GM13977 (cell line): Measurements from ENCODE around the gene RHOU.

Experiments used
- DNase-seq: peaks from one replicate; pipeline ENCODE4 v3.0.0; 2012; ENCODE audit warnings: low spot score
- CTCF ChIP-seq: IDR thresholded peaks from 2 replicates; pipeline ENCODE4 v1.5.1; 2012; ENCODE audit warnings: mild to moderate bottlenecking, control low read depth; ENCODE audit not compliant: insufficient read depth; ENCODE audit errors: extremely low read depth, missing control alignments
- in situ Hi-C: fragments of 300-500 bp; cut with MboI; formaldehyde crosslinking; loops from one replicate; pipeline ENCODE4 v1.12.0; 2022; ENCODE audit warnings: low sequenced_read_pairs, low pct_unique_long_range_greater_than_20kb, mixed read lengths, inconsistent platforms; ENCODE audit not compliant: unreplicated experiment

RHOU gene

GRCh38 chr1:228794810-228795209 is 59.5 kb downstream of the RHOU start:
- in situ Hi-C loops = no loop called here
- no peak for TF ChIP-seq CTCF
- DNase-seq = peak; percentile 34

GRCh38 chr1:228795596-228795995 is 60.3 kb downstream of the RHOU start:
- in situ Hi-C loops = no loop called here
- no peak for DNase-seq
- no peak for TF ChIP-seq CTCF
